Endometrial microvascular endothelial cells (primary cell): ENCODE results near the gene PPP1CA. TPM values are rescaled to one million over a fixed set of nuclear protein-coding genes. Genes with fewer than 3 reads are reported as not detected.

ENCODE experiments used
- in situ Hi-C: cut with HindIII; loops from 2 replicates; pipeline ENCODE4 v1.10.0; 2017; ENCODE audit warnings: low sequenced_read_pairs, low pct_unique_long_range_greater_than_20kb; ENCODE audit errors: inconsistent ontology term
- total RNA-seq: library from RNA; depleted of rRNA; stranded (reverse); fragments of >200 nt; gene quantifications from one replicate; pipeline ENCODE4 v1.2.3, GENCODE V29; 2015; ENCODE audit errors: inconsistent ontology term

Gene PPP1CA
- total RNA-seq: 302 TPM

DNA sequence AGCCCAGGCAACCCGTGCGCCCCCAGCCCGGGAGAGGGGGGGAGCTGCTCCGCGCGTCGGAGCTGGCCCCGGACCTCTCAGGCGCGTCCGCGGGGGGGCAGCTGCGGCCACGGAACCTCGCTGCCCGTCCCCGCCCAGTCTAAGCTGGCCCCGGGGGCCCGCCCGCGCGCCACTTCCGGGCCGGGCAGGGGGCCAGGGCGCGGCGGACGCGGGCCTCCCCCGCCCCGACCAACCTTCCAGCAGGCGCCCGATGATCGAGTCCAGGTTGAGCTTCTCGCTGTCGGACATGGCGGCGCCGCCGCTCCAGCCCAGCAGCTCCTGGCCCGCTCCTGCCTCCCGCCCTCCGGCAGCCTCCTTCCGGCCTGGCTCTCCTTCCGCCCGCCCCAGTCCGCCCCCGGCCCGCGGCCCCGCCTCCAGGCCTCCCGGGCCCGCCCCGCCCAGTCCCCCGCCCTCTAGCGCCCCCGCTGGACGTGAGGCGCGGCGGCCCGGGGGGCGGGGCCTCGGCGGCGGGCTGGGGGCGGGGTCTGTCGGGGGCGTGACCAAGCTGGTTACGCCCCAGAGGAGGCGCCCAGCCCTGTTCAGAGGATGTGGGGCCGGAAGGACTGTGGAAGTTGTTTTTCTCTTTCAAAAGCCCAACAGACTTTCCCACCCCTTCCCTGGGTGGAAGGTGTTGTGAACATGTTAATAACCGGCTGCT, at the start of gene PPP1CA:
PPP1CA (minus strand) TSS at position 364 of the 697 bp plus-strand sequence; CDS start at position 288, 76 bp downstream.
- in situ Hi-C loops: no loop called here

DNA sequence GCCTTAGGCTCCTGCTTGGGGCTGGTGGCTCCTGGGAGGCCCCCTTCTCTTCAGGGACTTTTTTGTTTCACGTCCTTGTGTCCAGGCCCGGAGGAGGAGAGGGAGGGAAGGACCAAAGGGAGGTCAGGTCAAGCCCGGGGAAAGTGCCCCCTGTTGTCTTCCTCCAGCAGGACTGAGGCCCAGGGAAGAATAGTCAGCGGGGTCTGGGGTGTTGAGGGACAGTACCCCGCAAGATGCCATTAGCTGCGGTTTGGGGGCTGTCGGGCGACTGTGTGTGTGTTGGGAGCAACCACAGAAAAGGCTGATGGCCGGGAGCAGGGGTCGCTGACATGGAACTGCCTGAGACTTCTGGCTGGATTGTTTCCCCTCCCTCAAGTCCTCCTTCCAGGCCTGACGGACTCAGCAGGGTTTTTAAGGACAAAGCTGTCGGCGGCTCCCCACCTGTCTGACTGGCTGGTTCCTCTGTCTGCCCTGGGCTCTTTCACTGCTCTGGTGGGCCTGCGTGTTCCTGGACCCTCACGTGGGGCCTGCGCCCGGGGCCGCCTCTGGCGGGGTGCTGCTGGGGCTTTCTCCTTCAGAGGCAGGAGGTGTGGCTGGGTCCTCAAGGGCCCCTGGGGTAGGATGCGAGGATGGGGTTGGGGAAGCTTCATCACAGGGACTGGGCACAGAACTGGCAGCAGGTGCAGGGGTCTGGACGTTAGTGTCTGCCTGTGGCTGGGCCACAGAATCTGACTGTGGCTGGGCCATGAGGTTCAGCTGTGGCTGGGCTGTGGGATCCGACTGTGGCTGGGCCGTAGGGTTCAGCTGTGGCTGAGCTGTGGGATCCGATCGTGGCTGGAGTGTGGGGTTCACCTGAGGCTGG, 49.4 kb upstream of the PPP1CA start:
- in situ Hi-C loops: no loop called here

- in situ Hi-C loops: no loop called here
These were observed 47.6 kb upstream of the PPP1CA start for GRCh38 chr11:67449116-67449844.

DNA sequence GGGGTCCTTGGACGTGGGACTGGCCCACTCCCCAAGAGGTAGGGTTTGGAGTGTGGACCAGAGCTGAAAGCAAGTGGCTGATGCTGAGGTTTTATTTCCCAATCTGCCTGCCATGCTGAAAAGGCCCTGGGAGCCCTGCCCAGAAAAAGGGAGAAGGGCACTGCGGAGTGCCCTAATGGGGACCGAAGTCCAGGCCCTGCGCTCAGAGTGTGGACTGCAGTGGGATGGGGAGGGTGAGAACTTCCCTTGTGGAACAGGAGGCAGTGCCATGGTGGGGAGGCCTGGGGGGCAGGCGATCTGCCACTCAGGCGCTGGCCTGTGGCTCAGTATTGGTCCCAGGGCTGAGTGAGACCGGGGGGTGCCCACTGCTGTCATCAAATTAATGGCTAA, 46.6 kb upstream of the PPP1CA start:
- in situ Hi-C loops: no loop called here

DNA sequence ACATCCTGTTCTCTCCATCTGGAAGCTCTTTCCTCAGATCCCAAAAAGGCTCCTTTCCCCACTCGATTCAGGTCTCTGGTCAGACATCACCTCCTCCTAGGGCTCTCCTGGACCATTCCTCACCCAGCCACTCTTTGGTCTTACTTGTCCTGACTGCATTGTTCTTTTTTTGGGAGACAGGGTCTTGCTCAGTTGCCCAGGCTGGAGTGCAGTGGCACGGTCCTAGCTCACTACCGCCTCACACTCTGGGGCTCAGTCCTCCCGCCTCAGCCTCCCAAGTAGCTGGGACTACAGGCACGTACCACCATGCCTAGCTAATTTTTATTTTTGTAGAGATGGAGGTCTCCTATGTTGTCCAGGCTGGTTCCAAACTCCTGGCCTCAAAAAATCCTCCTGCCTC, 43.9 kb upstream of the PPP1CA start:
- in situ Hi-C loops: no loop called here

GRCh38 chr11:67442504-67443404, 41.1 kb upstream of the PPP1CA start:
- in situ Hi-C loops: no loop called here

DNA sequence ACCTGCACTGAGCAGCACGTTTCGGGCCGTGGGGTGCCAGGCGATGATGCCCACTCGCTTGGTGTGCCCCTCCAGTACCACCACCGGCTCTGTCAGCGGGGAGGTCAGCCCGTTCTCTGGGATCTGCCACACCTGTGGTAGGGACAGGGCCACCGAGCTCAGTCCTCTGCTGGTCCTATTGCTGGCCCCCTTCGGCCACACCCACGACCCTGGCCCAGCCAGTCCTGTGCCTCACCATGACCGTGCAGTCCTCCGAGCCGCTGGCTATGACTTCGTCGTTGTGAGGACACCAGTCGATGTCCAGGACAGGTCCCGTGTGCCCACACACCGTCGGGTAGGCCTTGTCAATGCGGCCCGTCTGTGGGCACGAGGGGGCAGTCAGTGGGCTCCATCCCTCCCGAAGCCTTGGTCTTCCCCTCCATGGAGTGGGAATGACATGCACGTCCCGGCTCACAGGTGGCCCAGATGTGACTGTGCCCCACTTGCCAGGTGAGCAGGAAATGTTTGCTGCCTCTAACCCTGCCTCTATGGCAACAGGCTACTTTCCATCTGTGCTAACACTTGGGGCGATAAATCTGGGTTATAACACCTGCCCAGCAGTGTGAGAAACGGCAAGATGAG, 40.2 kb upstream of the PPP1CA start:
- in situ Hi-C loops: no loop called here

- in situ Hi-C loops: no loop called here
These were observed 39.5 kb upstream of the PPP1CA start for GRCh38 chr11:67441098-67441563.

DNA sequence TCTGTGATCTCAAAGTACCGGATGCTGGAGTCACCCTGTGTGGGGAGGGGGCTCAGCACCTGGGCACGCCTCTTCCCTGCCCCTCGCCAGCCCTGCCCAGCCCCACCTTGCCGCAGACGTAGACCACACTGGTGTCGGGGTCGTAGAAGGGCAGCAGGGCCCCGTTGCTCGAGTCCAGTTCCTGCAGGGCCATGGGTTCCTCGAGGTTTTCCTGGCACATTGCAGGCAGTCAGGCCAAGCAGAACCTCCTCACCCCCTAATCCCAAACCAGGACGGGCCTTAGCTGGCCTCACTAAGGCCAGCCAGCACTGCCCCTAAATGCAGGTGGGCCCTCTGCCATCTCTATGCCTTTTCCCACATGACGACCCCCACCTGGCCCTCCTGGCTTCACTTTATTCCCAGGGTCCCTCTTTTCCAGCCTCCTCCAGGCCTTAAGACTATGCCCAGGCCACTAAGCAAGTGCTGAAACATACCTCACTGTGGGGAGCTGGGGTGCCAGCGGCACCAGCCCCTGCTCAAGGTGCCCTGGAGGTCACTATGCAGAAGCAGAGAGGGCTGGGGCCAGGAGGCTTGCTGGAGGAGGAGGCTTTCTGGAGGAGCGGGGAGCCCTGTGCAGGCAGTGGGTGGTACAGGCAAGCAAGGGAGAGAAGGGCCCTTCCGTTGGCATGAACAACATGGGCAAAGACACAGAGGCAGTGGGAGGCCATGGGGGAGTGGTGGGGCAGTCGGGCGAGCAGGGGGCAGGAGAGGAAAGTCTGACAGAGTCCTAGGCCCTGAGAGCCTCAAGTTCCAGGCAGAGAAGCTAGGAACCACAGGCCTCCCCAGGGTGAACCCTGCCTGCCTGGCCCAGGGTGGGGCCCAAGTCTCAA, 38.8 kb upstream of the PPP1CA start:
- in situ Hi-C loops: no loop called here

DNA sequence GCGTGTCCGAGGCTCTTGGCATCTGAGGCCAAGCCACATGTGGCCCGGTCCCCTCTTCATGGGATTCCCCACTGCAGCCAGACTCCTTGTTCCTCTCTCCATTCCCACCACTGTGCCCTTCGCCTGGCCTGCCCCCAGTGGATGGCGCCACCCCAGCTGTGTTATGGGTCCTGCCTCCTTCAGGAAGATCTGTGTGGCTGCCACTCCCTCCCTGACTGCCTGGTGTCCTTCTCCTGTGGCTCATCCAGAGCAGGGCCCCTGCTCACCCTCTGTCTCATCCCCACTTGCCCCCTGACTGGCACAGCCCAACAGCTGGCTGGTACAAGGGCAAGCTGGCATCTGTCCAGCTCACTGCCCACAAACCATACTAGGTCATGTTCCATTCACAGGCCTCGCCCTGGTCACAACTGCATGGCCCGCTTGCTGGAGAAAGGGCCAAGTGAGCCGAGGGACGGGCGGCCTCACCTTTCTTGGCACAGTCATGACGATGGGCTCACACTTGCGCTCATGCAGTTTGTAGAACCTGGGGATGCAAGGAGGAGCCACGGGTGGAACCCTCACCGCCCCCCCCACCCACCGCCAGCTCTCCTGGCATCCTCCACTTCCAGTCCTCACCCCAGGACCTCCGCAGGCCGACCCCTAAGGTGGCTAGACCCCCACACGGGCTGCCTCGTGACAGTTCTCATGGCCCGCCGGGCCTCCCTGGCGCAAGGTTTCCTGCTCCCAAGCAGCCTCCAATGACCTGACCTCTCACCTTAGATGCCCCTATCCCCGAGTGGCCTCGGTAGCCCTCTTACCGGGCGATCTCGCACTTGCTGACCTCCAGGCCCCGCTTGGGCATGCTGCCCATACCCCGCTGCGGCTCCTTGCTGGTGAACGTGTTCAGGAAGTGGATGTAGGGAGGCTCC, 37.9 kb upstream of the PPP1CA start:
- in situ Hi-C loops: no loop called here

DNA sequence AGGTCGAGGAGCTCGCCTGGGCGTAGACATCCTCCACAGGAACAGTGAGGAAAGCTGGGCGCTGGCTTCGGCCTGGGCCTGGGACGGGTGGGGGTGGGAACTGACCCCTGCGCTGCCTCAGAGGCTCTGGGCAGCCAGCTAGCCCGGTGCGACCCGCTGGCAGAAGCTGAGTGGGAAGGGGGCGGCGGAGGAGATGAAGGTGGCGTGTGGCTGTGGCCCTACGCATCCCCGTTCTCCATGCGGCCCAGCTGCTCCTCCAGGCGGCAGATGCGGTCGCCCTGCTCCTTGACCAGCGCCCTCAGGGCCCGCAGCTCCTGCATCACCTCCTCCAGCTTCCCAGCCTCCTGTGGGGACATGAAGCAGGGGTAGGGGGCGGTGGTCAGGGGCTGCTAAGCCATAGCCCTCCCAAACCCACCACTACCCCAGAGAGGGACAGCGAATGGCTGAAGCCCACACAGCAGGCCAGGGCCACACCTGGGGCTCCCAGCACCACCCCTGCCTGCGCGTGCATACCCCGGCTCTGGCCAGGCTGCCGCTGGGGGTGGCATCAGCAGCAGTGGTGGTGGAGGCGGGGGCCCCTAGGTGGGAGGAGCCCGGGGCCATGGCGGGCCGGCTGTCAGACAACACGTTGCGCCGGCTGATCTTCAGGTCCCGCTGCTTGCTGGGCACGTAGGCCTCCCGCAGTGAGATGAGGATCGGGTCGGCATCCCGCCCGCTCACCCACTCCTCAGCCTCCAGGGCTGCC, 36.7 kb upstream of the PPP1CA start:
- in situ Hi-C loops: no loop called here

- in situ Hi-C loops: no loop called here
These were observed 36.1 kb upstream of the PPP1CA start for GRCh38 chr11:67437809-67438157.

- in situ Hi-C loops: no loop called here
These were observed 35.6 kb upstream of the PPP1CA start, which contains the start of gene PTPRCAP for GRCh38 chr11:67437082-67437808. PTPRCAP (minus strand) TSS chr11:67437682; CDS start chr11:67437619, 63 bp downstream.

- in situ Hi-C loops: no loop called here
These were observed 34.9 kb upstream of the PPP1CA start for GRCh38 chr11:67436459-67437081.
